SK-N-SH treated with all-trans-retinoic acid at 6 μM for 48 hours (cell line): ENCODE measurements around the gene OR51B6.

Source experiments
- OSR1 ChIP-seq: fragments of 250-450 bp; sonication (Bioruptor Pico); IDR thresholded peaks from 2 replicates; pipeline ENCODE4 v1.8.0; 2022; ENCODE audit warnings: moderate library complexity, mild to moderate bottlenecking, inconsistent platforms
- PATZ1 ChIP-seq: fragments of 250-450 bp; sonication (Bioruptor Pico); IDR thresholded peaks from 2 replicates; pipeline ENCODE4 v1.8.0; 2020; ENCODE audit warnings: mild to moderate bottlenecking, moderate library complexity, borderline replicate concordance
- ZC3H10 ChIP-seq: fragments of 250-450 bp; sonication (Bioruptor Pico); IDR thresholded peaks from 2 replicates; pipeline ENCODE4 v1.5.1; 2021; ENCODE audit warnings: mild to moderate bottlenecking, moderate library complexity

GRCh38 chr11:5369789-5370188 lies 18.5 kb downstream of the OR51B6 start:
- TF ChIP-seq PATZ1 (no peak), ZC3H10 (CRISPR knock-in tag) (no peak), OSR1 (no peak)
